NT2/D1 (cell line): ENCODE measurements around the gene COQ2.

Experiments used
- SUZ12 ChIP-seq: IDR thresholded peaks from 2 replicates; pipeline ENCODE4 v1.6.1; 2011; ENCODE audit not compliant: insufficient read length, insufficient read depth; ENCODE audit errors: extremely low read depth
- YY1 ChIP-seq: IDR thresholded peaks from 2 replicates; pipeline ENCODE4 v1.6.1; 2011; ENCODE audit not compliant: insufficient read length, insufficient read depth
- ZNF274 ChIP-seq: IDR thresholded peaks from 2 replicates; pipeline ENCODE4 v1.6.1; 2011; ENCODE audit warnings: mild to moderate bottlenecking, low read depth, low read length

DNA sequence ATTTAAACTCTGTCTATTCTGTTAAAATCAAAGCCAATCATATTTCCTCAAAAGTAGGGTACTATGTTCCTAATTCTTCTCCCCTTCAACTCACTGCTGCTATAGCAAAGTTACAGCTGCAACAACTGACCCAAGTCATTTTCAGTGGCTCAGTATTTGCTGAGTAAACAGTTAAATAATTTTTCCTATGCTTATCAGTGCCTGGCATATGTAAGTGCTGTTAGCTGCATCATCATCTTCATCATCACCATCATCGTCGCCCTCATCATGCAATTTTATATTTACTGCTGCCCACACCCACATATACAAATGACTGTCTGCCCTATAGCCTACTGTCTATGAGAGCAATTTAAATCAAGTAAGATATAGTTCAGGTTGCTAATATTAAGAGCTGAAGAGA is 21.9 kb downstream of the COQ2 start:
- TF ChIP-seq YY1 (no peak), ZNF274 (no peak), SUZ12 (no peak)
